RWPE1 (cell line): ENCODE data around the gene CNNM4.

Experiments
- CTCF ChIA-PET: fragments of 350-600 bp; sonication (Branson Sonifier 250); formaldehyde crosslinking; extraction: SDS; loops from one replicate; lab custom pipeline; 2021; lab: Yijun Ruan, JAX
- POLR2A ChIA-PET: fragments of 400-600 bp; formaldehyde crosslinking; extraction: SDS; loops from one replicate; lab custom pipeline; 2020; ENCODE audit warnings: antibody characterized with exemption; ENCODE audit not compliant: low non-redundant PET; lab: Yijun Ruan, JAX
- DNase-seq: peaks from one replicate; pipeline ENCODE4 v3.0.0; 2012; ENCODE audit warnings: low spot score
- H3K27ac ChIP-seq: fragments of 450-650 bp; 2 replicates; pipeline ENCODE4 v1.5.1; 2017
- TF ChIP-seq, protein P1 (sequence below): fragments of 450-650 bp; conservative IDR thresholded peaks from 2 replicates; pipeline ENCODE4 v1.5.1; 2017; ENCODE audit warnings: low read depth, mild to moderate bottlenecking

CNNM4 gene

DNA sequence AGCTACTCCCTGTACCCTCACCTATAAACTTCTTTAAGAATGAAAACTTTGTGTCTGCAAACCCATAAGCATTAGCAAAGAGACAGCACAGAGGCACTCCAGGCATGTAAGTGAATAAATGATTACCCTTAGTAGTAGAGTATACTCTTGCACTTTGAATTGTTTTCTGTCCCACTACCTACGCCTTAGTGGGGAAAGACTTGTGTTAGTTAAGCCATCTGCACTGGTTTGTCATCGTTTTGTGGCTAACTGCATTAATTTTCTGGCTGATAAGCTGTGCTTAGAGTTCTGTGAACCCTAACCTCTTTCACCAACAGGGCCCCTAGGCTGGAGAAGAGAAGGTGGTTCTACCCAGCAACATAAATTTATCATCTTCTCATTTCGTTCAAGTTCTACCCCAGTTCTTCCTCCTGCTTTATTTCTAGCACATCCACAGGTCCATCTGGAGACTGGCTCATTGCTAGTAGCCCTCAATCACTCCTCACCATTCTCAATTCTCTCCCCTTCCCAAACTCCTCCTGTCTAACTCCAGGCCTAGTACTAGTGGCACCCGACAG, 21.5 kb upstream of the CNNM4 start:
- CTCF ChIA-PET, result interaction anchor here (1.0 kb wide), 1 partner anchor 74 kb away, joined by 3 read pairs; no protein-coding TSS in a partner anchor

DNA sequence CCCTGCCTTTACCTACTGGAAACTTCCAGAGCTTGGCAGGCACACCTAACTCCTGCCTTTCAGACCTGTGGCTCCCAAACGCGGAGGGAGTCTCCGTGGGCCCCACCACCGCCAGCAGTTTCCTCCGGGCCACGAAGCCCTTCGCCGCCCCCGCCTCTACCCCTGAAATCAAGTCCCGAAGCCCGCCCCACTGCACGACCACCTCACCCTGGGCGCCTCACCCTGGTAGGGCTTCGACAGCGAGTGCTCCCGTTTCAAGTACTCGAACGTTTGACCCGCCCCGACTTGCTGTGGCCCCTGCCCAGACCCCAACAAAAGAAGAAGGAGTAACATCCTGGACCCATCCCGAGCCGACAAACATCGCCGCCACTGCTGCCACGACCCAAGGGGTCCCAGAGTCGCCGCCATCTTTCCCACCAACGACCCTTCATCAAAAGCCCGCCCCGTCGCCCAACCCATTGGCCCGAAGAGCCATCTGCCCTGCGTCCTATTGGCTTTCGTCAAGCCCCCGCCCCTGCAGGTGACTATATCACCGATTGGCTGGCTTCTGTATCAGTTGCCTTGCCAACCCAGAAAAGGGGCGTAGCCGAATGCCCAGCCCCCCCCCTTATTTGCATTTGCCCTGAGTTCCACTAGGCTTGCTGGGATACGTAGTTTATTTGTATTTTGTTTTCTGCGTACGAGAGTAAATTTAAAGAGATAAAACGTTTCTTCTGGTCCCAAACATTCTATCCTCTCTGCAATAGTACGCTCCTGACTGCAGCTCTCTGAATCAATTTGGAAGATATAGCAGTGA, 20.9 kb upstream of the CNNM4 start, which contains the start of gene LMAN2L:
LMAN2L (minus strand) TSS at position 432 of the 796 bp plus-strand sequence; CDS start at position 408, 24 bp downstream.
- POLR2A ChIA-PET, result no interaction called here

More for the DNA sequence above, 21.5 kb upstream of the CNNM4 start:
- POLR2A ChIA-PET, result no interaction called here
- DNase-seq, result no peak
- H3K27ac ChIP-seq, result peak overlapping the region; percentile 74
- TF ChIP-seq, protein P1, sequence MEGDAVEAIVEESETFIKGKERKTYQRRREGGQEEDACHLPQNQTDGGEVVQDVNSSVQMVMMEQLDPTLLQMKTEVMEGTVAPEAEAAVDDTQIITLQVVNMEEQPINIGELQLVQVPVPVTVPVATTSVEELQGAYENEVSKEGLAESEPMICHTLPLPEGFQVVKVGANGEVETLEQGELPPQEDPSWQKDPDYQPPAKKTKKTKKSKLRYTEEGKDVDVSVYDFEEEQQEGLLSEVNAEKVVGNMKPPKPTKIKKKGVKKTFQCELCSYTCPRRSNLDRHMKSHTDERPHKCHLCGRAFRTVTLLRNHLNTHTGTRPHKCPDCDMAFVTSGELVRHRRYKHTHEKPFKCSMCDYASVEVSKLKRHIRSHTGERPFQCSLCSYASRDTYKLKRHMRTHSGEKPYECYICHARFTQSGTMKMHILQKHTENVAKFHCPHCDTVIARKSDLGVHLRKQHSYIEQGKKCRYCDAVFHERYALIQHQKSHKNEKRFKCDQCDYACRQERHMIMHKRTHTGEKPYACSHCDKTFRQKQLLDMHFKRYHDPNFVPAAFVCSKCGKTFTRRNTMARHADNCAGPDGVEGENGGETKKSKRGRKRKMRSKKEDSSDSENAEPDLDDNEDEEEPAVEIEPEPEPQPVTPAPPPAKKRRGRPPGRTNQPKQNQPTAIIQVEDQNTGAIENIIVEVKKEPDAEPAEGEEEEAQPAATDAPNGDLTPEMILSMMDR, result no peak

DNA sequence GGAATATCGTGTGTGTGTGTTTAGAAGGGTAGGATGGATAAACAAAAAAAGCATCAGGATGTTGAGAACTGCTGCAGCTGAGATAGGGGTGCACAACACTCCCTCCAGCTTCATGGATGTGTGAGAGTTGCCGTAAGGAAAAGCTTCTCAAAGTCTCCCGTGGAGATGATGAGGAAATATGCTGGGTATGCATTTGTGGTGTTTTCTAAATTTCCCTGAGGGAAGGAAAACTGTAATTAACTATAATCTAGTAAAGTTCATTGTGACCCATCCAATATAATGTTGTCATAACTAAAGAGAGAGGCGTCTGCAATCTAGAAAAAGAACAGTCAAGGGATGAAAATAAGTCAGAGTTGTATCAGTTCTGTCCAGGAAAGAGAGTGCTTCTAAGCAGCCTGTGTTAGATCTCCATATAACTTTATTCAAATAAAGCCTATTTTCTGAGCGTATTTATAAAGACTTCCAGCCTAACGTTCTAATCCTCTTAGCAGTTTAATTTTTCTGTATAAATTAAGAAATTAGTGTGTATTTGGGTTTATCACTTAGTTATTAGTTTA, 13.6 kb upstream of the CNNM4 start:
- H3K27ac ChIP-seq, result no peak overlapping the region
- POLR2A ChIA-PET, result no interaction called here
- CTCF ChIA-PET, result no interaction called here
- DNase-seq, result no peak
- TF ChIP-seq, protein P1, result no peak

More for the DNA sequence above, 20.9 kb upstream of the CNNM4 start, which contains the start of gene LMAN2L:
- CTCF ChIA-PET, result interaction anchor here (1.0 kb wide), 1 partner anchor 74 kb away, joined by 3 read pairs; no protein-coding TSS in a partner anchor
- peak; percentile 97 for DNase-seq
- peak within 1 kb of the TSS; percentile 74 for H3K27ac ChIP-seq
- TF ChIP-seq, protein P1, result no peak

DNA sequence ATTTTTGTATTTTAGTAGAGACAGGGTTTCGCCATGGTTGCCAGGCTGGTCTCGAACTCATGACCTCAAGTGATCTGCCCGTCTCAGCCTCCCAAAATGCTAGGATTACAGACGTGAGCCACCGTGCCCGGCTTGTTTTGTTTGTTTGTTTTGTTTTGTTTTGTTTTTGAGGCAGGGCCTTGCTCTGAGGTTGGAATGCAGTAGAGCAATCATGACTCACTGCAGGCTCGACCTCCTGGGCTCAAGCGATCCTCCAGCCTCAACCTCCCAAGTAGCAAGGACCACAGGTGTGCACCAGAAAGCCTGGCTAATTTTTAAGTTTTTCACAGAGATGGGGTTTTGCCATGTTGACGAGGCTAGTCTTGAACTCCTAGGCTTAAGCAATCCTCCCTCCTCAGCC, 8.9 kb upstream of the CNNM4 start:
- TF ChIP-seq, protein P1, result no peak
- DNase-seq, result no peak
- POLR2A ChIA-PET, result no interaction called here
- CTCF ChIA-PET, result no interaction called here
- no peak overlapping the region for H3K27ac ChIP-seq

DNA sequence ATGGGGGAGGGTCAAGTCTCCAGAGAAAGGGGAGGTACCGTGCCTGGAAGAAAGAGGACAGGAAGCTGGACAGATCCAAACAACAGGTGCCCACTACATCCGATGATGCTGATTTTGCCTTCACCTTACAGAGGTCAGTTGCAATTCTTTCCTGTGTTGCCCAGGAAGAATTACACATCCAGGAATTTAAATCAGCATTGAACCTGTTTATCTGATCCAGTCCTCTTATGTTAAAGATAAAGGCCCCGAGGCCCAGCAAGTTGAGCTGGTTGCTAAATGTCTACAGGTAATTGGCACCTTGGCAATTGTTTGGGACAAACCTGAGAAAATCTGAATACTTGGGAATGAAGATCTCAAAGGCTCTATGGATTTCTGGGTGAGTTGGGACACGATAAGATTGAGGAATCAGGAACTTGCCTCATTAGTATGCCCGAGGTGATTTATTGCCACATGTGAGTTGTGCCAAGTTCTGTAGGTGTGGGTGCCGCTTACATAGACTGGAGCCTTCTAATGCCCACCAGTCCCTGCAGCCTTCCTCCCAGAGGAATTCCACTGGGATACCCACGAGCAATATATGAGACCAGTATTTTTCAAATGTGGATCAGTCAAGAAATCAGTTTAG, 6.9 kb upstream of the CNNM4 start:
- CTCF ChIA-PET, result no interaction called here
- TF ChIP-seq, protein P1, result no peak
- no peak for DNase-seq
- no peak overlapping the region for H3K27ac ChIP-seq
- POLR2A ChIA-PET, result no interaction called here

DNA sequence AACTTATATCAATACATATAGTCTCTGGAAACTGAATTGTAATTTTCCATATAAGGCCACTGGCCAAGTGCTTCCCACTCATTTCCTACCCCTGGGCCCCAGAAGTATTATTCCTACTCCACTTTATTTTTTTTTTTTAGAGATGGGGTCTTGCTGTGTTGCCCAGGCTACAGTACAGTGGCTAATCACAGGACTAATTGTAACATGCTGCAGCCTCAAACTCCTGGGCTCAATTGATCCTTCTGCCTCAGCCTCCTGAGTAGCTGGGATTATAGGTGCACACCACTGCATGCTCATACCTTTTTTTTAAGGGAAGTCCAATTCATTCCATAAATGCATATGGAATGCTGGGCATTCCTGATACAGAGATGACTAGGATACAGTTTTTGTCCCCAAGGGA, 6.4 kb upstream of the CNNM4 start:
- ChIA-PET POLR2A (no interaction called here), CTCF (no interaction called here)
- no peak for DNase-seq
- no peak overlapping the region for H3K27ac ChIP-seq
- TF ChIP-seq, protein P1, result no peak
